K562 (cell line): ENCODE measurements around the gene PLXNB3. TPM values are rescaled to one million over a fixed set of nuclear protein-coding genes. Genes with fewer than 3 reads are reported as not detected.

Experiments
- CTCF ChIP-seq, 3 experiments: IDR thresholded peaks in 2 of 3; conservative IDR thresholded peaks in 1 of 3; 2 replicates each; pipeline ENCODE4 v1.5.1; 2011 to 2012; ENCODE audit warnings: low read length in 3 of 3, mild to moderate bottlenecking in 3 of 3, control low read depth in 2 of 3, improper control_type of control experiment in 1 of 3, inconsistent platforms in 1 of 3, low read depth in 1 of 3, mixed read lengths in 1 of 3, moderate library complexity in 1 of 3; ENCODE audit not compliant: insufficient read depth in 2 of 3
- PHB2 ChIP-seq: fragments of 450-650 bp; IDR thresholded peaks from 2 replicates; pipeline ENCODE4 v1.6.1; 2017; ENCODE audit warnings: low read depth
- PHF20 ChIP-seq: fragments of 450-650 bp; IDR thresholded peaks from 2 replicates; pipeline ENCODE4 v1.6.1; 2018; ENCODE audit not compliant: partially characterized antibody
- REST ChIP-seq, 2 experiments: fragments of 450-650 bp; formaldehyde crosslinking in 1 of 2; IDR thresholded peaks; 2 replicates each; pipeline versions ENCODE4 v1.4.0 to v1.6.1; 2014 to 2020; ENCODE audit warnings: mild to moderate bottlenecking in 2 of 2, borderline replicate concordance in 1 of 2, low read depth in 1 of 2
- polyA plus RNA-seq, 8 experiments: library from polyadenylated mRNA; depleted of rRNA in 4 of 8; stranded (reverse) in 5 of 8; unstranded in 3 of 8; fragments of >200 nt; fragmentation: Nextera tagmentation in 2 of 8; fragmentation: Illumina TruSeq in 1 of 8; extraction: Ambion mirVana in 2 of 8; extraction: Trizol in 1 of 8; gene quantifications; 2 replicates each; pipeline versions ENCODE4 v1.2.1 to v1.2.3, GENCODE V29; 2011 to 2014; ENCODE audit warnings: inconsistent platforms in 1 of 8, missing spikeins in 1 of 8
- total RNA-seq, 7 experiments: library from RNA; depleted of rRNA in 6 of 7; stranded (reverse); fragments of >200 nt in 6 of 7; fragmentation: Illumina TruSeq in 2 of 7; extraction: Trizol in 2 of 7; gene quantifications; 2 replicates each; pipeline versions ENCODE4 v1.2.1 to v1.2.3, GENCODE V29; 2011 to 2021; ENCODE audit warnings: low replicate concordance in 1 of 7

The PLXNB3 gene
- total and polyA plus RNA-seq, 9 of the 15 experiments (the other 6 are each of a cell fraction or from before 2014, with no cell fraction given), result 0.22 to 2.0 (median 1.4) TPM; not detected in 2

DNA sequence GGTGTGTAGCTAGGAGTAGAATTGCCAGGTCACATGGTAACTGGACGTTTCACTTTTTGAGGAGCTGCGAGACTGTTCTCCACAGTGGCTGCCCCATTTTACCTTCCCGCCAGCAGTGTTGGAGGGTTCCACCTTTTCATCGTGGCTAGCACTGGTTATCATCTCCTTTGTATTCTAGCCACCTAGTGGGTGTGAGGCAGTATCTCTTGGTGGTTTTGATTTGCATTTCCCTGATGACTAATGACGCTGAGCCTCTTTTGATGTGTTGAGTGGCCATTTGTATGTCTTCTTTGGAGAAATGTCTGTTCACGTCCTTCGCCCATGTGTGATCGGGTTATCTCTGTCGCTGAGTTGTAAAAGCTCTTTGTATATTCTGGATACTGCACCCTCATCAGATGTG, 28.8 kb upstream of the PLXNB3 start (continued):
- TF ChIP-seq REST (IDR thresholded peaks at IDR 0.05; ENCODE audit: borderline replicate concordance) (peak; percentile 20; the same call in 1 of the 2 replicates), REST (CRISPR knock-in tag; IDR thresholded peaks at IDR 0.05; ENCODE audit: low read depth) (no peak), CTCF (IDR thresholded peaks at IDR 0.05 in 2 of 3, conservative IDR thresholded peaks at IDR 0.05 in 1 of 3; ENCODE audit: insufficient read depth in 2 of 3, low read depth in 1 of 3, low read length in 3 of 3) (peak; percentile 35 to 43 (median 43); a peak in 4 of 6 replicates), PHF20 (no peak), PHB2 (no peak)
